ENCODE data around the gene IQSEC1.

The IQSEC1 gene

GRCh38 chr3:12984023-12984823 is 89.0 kb downstream of the IQSEC1 start:
- H3K9me3 ChIP-seq (ENCODE audit: insufficient read depth, low read depth, low read length) = 0 out of 2 replicates have a peak, but pooled peaks cover 2% of the 10 kb centered on the region
- no peak overlapping the region for H3K27ac ChIP-seq (ENCODE audit: low read depth, low read length)
- no peak overlapping the region for H3K4me3 ChIP-seq (ENCODE audit: low read length)
- H3K9ac ChIP-seq (ENCODE audit: low read depth, low read length) = no peak overlapping the region
- H3K27me3 ChIP-seq (ENCODE audit: insufficient read depth, low read length) = no peaks in the 10 kb centered on the region
- H3K36me3 ChIP-seq (ENCODE audit: insufficient read depth, low read length) = no peaks in the 10 kb centered on the region
- 42% methylated on average over 7 of the region's 7 CpGs for WGBS
- no peaks in the 10 kb centered on the region; the same call in 1 of the 2 replicates for H3K4me1 ChIP-seq (ENCODE audit: insufficient read depth, low read length)

- Histone ChIP-seq H3K9me3 (ENCODE audit: insufficient read depth, low read depth, low read length) (0 out of 2 replicates have a peak, but pooled peaks cover 2% of the 10 kb centered on the region), H3K4me1 (ENCODE audit: insufficient read depth, low read length) (no peaks in the 10 kb centered on the region; the same call in 1 of the 2 replicates), H3K27ac (ENCODE audit: low read depth, low read length) (no peak overlapping the region), H3K4me3 (ENCODE audit: low read length) (no peak overlapping the region), H3K36me3 (ENCODE audit: insufficient read depth, low read length) (no peaks in the 10 kb centered on the region), H3K9ac (ENCODE audit: low read depth, low read length) (no peak overlapping the region), H3K27me3 (ENCODE audit: insufficient read depth, low read length) (no peaks in the 10 kb centered on the region)
- WGBS = 94% methylated on average over 9 of the region's 9 CpGs
Measured at GRCh38 chr3:12983319-12983718, 89.9 kb downstream of the IQSEC1 start.

- no peak overlapping the region for H3K27ac ChIP-seq (ENCODE audit: low read depth, low read length)
- no peaks in the 10 kb centered on the region for H3K9me3 ChIP-seq (ENCODE audit: insufficient read depth, low read depth, low read length)
- no peaks in the 10 kb centered on the region for H3K36me3 ChIP-seq (ENCODE audit: insufficient read depth, low read length)
- H3K4me1 ChIP-seq (ENCODE audit: insufficient read depth, low read length) = peaks cover 5% of the 10 kb centered on the region
- no peak overlapping the region for H3K4me3 ChIP-seq (ENCODE audit: low read length)
- H3K9ac ChIP-seq (ENCODE audit: low read depth, low read length) = no peak overlapping the region
- 89% methylated on average over 5 of the region's 5 CpGs for WGBS
- no peaks in the 10 kb centered on the region for H3K27me3 ChIP-seq (ENCODE audit: insufficient read depth, low read length)
Measured at GRCh38 chr3:12982619-12983101, 90.6 kb downstream of the IQSEC1 start.

- Histone ChIP-seq H3K4me3 (ENCODE audit: low read length) (no peak overlapping the region), H3K27ac (ENCODE audit: low read depth, low read length) (no peak overlapping the region), H3K27me3 (ENCODE audit: insufficient read depth, low read length) (no peaks in the 10 kb centered on the region), H3K36me3 (ENCODE audit: insufficient read depth, low read length) (no peaks in the 10 kb centered on the region), H3K9ac (ENCODE audit: low read depth, low read length) (no peak overlapping the region), H3K9me3 (ENCODE audit: insufficient read depth, low read depth, low read length) (no peaks in the 10 kb centered on the region), H3K4me1 (ENCODE audit: insufficient read depth, low read length) (peaks cover 11% of the 10 kb centered on the region)
- 87% methylated on average over 13 of the region's 13 CpGs for WGBS
Measured at GRCh38 chr3:12981306-12982275, 91.6 kb downstream of the IQSEC1 start.

- 85% methylated on average over 9 of the region's 10 CpGs for WGBS
- H3K27ac ChIP-seq (ENCODE audit: low read depth, low read length) = no peak overlapping the region
- no peaks in the 10 kb centered on the region for H3K27me3 ChIP-seq (ENCODE audit: insufficient read depth, low read length)
- H3K4me3 ChIP-seq (ENCODE audit: low read length) = no peak overlapping the region
- peaks cover 11% of the 10 kb centered on the region for H3K4me1 ChIP-seq (ENCODE audit: insufficient read depth, low read length)
- H3K9me3 ChIP-seq (ENCODE audit: insufficient read depth, low read depth, low read length) = no peaks in the 10 kb centered on the region
- no peaks in the 10 kb centered on the region for H3K36me3 ChIP-seq (ENCODE audit: insufficient read depth, low read length)
- no peak overlapping the region for H3K9ac ChIP-seq (ENCODE audit: low read depth, low read length)
Measured at GRCh38 chr3:12980596-12981290, 92.5 kb downstream of the IQSEC1 start.

- Histone ChIP-seq H3K9ac (ENCODE audit: low read depth, low read length) (no peak overlapping the region), H3K36me3 (ENCODE audit: insufficient read depth, low read length) (no peaks in the 10 kb centered on the region), H3K4me1 (ENCODE audit: insufficient read depth, low read length) (peaks cover 11% of the 10 kb centered on the region), H3K27ac (ENCODE audit: low read depth, low read length) (no peak overlapping the region), H3K4me3 (ENCODE audit: low read length) (no peak overlapping the region), H3K9me3 (ENCODE audit: insufficient read depth, low read depth, low read length) (no peaks in the 10 kb centered on the region), H3K27me3 (ENCODE audit: insufficient read depth, low read length) (no peaks in the 10 kb centered on the region)
- WGBS = 83% methylated on average over 4 of the region's 4 CpGs
Measured at GRCh38 chr3:12979947-12980487, 93.2 kb downstream of the IQSEC1 start.

- Histone ChIP-seq H3K9ac (ENCODE audit: low read depth, low read length) (no peak overlapping the region), H3K36me3 (ENCODE audit: insufficient read depth, low read length) (no peaks in the 10 kb centered on the region), H3K4me1 (ENCODE audit: insufficient read depth, low read length) (peaks cover 11% of the 10 kb centered on the region), H3K9me3 (ENCODE audit: insufficient read depth, low read depth, low read length) (no peaks in the 10 kb centered on the region), H3K27me3 (ENCODE audit: insufficient read depth, low read length) (no peaks in the 10 kb centered on the region), H3K27ac (ENCODE audit: low read depth, low read length) (no peak overlapping the region), H3K4me3 (ENCODE audit: low read length) (no peak overlapping the region)
- WGBS = 90% methylated on average over 20 of the region's 20 CpGs
Measured at GRCh38 chr3:12979151-12979946, 93.9 kb downstream of the IQSEC1 start.

- Histone ChIP-seq H3K9ac (ENCODE audit: low read depth, low read length) (no peak overlapping the region), H3K27ac (ENCODE audit: low read depth, low read length) (no peak overlapping the region), H3K4me1 (ENCODE audit: insufficient read depth, low read length) (peaks cover 11% of the 10 kb centered on the region), H3K4me3 (ENCODE audit: low read length) (no peak overlapping the region), H3K9me3 (ENCODE audit: insufficient read depth, low read depth, low read length) (no peaks in the 10 kb centered on the region), H3K27me3 (ENCODE audit: insufficient read depth, low read length) (no peaks in the 10 kb centered on the region), H3K36me3 (ENCODE audit: insufficient read depth, low read length) (no peaks in the 10 kb centered on the region)
- 67% methylated on average over 3 of the region's 4 CpGs for WGBS
Measured at GRCh38 chr3:12978682-12979081, 94.5 kb downstream of the IQSEC1 start.

GRCh38 chr3:12977117-12977808 is 96.0 kb downstream of the IQSEC1 start:
- peaks cover 11% of the 10 kb centered on the region for H3K4me1 ChIP-seq (ENCODE audit: insufficient read depth, low read length)
- no peak overlapping the region for H3K27ac ChIP-seq (ENCODE audit: low read depth, low read length)
- H3K9ac ChIP-seq (ENCODE audit: low read depth, low read length) = no peak overlapping the region
- H3K9me3 ChIP-seq (ENCODE audit: insufficient read depth, low read depth, low read length) = no peaks in the 10 kb centered on the region
- WGBS = 90% methylated on average over 9 of the region's 10 CpGs
- no peaks in the 10 kb centered on the region for H3K27me3 ChIP-seq (ENCODE audit: insufficient read depth, low read length)
- H3K36me3 ChIP-seq (ENCODE audit: insufficient read depth, low read length) = no peaks in the 10 kb centered on the region
- H3K4me3 ChIP-seq (ENCODE audit: low read length) = no peak overlapping the region

Measured in HUES64 (cell line).